Measurements from ENCODE around the gene SHISA8.

SHISA8 gene

GRCh38 chr22:41963453-41964111, 48.7 kb upstream of the SHISA8 start:
- H3K9me3 ChIP-seq (ENCODE audit: control insufficient read depth, insufficient read depth, low read depth, low read length): no peaks in the 10 kb centered on the region
- no peak overlapping the region for H3K4me3 ChIP-seq (ENCODE audit: low read depth, low read length)
- TF ChIP-seq ZFP3 (tag by site-specific recombination; IDR thresholded peaks at IDR 0.05; ENCODE audit: low read depth) (peak; percentile 67), ZNF747 (tag by site-specific recombination; IDR thresholded peaks at IDR 0.05) (no peak)
- ChIA-PET CTCF (interaction anchor here (1.6 kb wide), 1 partner anchor 23 kb away, joined by 6 read pairs; no protein-coding TSS in a partner anchor), POLR2A (interaction anchor here (0.9 to 1.5 kb wide), 2 partner anchors 17 kb away, joined by 5 to 6 read pairs; partner anchors contain the start of gene CENPM)
- peaks cover 15% of the 10 kb centered on the region for H3K4me1 ChIP-seq (ENCODE audit: control insufficient read depth, insufficient read depth, low read length)
- no peak overlapping the region for H3K27ac ChIP-seq (ENCODE audit: extremely low read depth, low read depth, low read length)
- no peaks in the 10 kb centered on the region for H3K36me3 ChIP-seq (ENCODE audit: control insufficient read depth in 2 of 2, insufficient read depth in 1 of 2, low read length in 2 of 2)

GRCh38 chr22:41957941-41958556, 43.2 kb upstream of the SHISA8 start:
- ChIA-PET CTCF (interaction anchor here (0.6 to 3.5 kb wide), 4 partner anchors 10 to 657 kb away, joined by 4 to 26 read pairs (median 6); partner anchors contain the start of genes CENPM and POLDIP3), POLR2A (no interaction called here)
- no peaks in the 10 kb centered on the region for H3K9me3 ChIP-seq (ENCODE audit: control insufficient read depth, insufficient read depth, low read depth, low read length)

More at GRCh38 chr22:41957941-41958556, 43.2 kb upstream of the SHISA8 start:
- H3K4me1 ChIP-seq (ENCODE audit: control insufficient read depth, insufficient read depth, low read length): peaks cover 12% of the 10 kb centered on the region
- H3K27ac ChIP-seq (ENCODE audit: extremely low read depth, low read depth, low read length): no peak overlapping the region
- no peak overlapping the region for H3K4me3 ChIP-seq (ENCODE audit: low read depth, low read length)
- TF ChIP-seq ZNF623 (tag by site-specific recombination; IDR thresholded peaks at IDR 0.05) (peak; percentile 26; the same call in 1 of the 2 replicates), ZNF76 (tag by site-specific recombination; IDR thresholded peaks at IDR 0.05; ENCODE audit: borderline replicate concordance, low read depth) (no peak), ZNF596 (tag by site-specific recombination; IDR thresholded peaks at IDR 0.05) (0 out of 2 replicates have a peak, but pooled peaks have one; percentile 43), ZNF560 (tag by site-specific recombination; IDR thresholded peaks at IDR 0.05; ENCODE audit: borderline replicate concordance) (no peak), ATF2 (tag by site-specific recombination; IDR thresholded peaks at IDR 0.05; ENCODE audit: low read depth) (no peak), ZIC2 (tag by site-specific recombination; IDR thresholded peaks at IDR 0.05) (no peak), PRDM10 (tag by site-specific recombination; IDR thresholded peaks at IDR 0.05) (peak; percentile 31; the same call in 1 of the 2 replicates), SP2 (tag by site-specific recombination; IDR thresholded peaks at IDR 0.05) (no peak), ZNF600 (tag by site-specific recombination; IDR thresholded peaks at IDR 0.05) (no peak), ZNF398 (tag by site-specific recombination; IDR thresholded peaks at IDR 0.05) (peak; percentile 48), ZNF449 (tag by site-specific recombination; IDR thresholded peaks at IDR 0.05) (peak; percentile 60), ZNF335 (tag by site-specific recombination; conservative IDR thresholded peaks at IDR 0.05) (peak; percentile 54; the same call in 1 of the 2 replicates), ZNF311 (tag by site-specific recombination; IDR thresholded peaks at IDR 0.05; ENCODE audit: borderline replicate concordance) (no peak)
- H3K36me3 ChIP-seq (ENCODE audit: control insufficient read depth in 2 of 2, insufficient read depth in 1 of 2, low read length in 2 of 2): no peaks in the 10 kb centered on the region

Measured in HEK293 (cell line).